Vagina (tissue), 2 donors: ENCODE measurements around the gene WDR48.

Experiments used
- POLR2A ChIP-seq, 2 donors: fragments of 450-650 bp; IDR thresholded peaks; one replicate each; pipeline ENCODE4 v1.6.1; 2017; ENCODE audit warnings: antibody characterized with exemption in 2 of 2, mild to moderate bottlenecking in 2 of 2, moderate library complexity in 2 of 2
- TF ChIP-seq, protein P1 (sequence below), 3 experiments: fragments of 450-650 bp in 2 of 3; fragments of 200-600 bp in 1 of 3; sonication (generic) in 1 of 3; IDR thresholded peaks; one replicate each; pipeline ENCODE4 v1.5.1; 2017 to 2019; ENCODE audit warnings: antibody characterized with exemption in 3 of 3, mild to moderate bottlenecking in 2 of 3, moderate library complexity in 2 of 3

DNA sequence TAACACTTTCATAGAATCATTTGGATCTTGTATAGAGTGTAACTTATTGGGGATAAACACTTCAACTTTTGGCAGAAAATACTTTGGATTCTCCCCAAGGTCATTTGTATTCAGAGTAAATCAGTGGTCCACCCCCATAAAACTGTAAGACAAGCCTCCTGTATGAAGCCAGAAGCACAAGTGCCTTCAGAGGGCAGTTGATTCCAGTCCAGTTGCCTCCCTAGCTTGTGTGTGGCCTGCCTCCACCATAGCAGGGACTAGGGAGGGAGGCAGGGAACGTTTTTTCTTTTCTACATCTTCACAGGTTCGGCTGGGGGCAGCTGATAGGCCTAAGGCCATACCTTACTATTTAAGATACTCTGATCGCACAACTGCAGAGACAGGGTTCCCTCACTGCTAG, 44.0 kb downstream of the WDR48 start:
- TF ChIP-seq, protein P1, sequence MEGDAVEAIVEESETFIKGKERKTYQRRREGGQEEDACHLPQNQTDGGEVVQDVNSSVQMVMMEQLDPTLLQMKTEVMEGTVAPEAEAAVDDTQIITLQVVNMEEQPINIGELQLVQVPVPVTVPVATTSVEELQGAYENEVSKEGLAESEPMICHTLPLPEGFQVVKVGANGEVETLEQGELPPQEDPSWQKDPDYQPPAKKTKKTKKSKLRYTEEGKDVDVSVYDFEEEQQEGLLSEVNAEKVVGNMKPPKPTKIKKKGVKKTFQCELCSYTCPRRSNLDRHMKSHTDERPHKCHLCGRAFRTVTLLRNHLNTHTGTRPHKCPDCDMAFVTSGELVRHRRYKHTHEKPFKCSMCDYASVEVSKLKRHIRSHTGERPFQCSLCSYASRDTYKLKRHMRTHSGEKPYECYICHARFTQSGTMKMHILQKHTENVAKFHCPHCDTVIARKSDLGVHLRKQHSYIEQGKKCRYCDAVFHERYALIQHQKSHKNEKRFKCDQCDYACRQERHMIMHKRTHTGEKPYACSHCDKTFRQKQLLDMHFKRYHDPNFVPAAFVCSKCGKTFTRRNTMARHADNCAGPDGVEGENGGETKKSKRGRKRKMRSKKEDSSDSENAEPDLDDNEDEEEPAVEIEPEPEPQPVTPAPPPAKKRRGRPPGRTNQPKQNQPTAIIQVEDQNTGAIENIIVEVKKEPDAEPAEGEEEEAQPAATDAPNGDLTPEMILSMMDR (IDR thresholded peaks at IDR 0.05): no peak
- no peak for TF ChIP-seq POLR2A (IDR thresholded peaks at IDR 0.05)
